Articular chondrocyte of knee joint (primary cell): ENCODE measurements around the gene IER5. TPM values are rescaled to one million over a fixed set of nuclear protein-coding genes. Genes with fewer than 3 reads are reported as not detected.

Experiments
- total RNA-seq: library from RNA; depleted of rRNA; stranded (reverse); fragments of >200 nt; gene quantifications from 2 replicates; pipeline ENCODE4 v1.2.3, GENCODE V29; 2012

Gene IER5
- total RNA-seq, result 6.1 and 17.5 TPM in 2 replicates

GRCh38 chr1:181088079-181089016, at the start of gene IER5:
Gene IER5 (plus strand): TSS chr1:181088700. CDS start chr1:181088903, 203 bp downstream.

Other genes starting within 250 kb of the IER5 start
- gene KIAA1614, start 175.8 kb upstream of the IER5 start, total RNA-seq, result 14.0 and 14.1 TPM in 2 replicates
- gene STX6, start 65.8 kb upstream of the IER5 start, total RNA-seq, result 26.7 and 37.8 TPM in 2 replicates
- 31.9 and 37.8 TPM in 2 replicates for gene MR1, start 54.7 kb upstream of the IER5 start, total RNA-seq